LNCaP clone FGC (cell line): ENCODE measurements around the gene MARVELD2.

Experiments
- DNase-seq: peaks from one replicate; pipeline ENCODE4 v3.0.0-alpha.2; 2011; ENCODE audit warnings: low read depth
- H3K4me3 ChIP-seq: 2 replicates; pipeline ENCODE4 v1.5.1; 2011; ENCODE audit warnings: mild to moderate bottlenecking, low read depth, low read length, control low read depth
- CTCF ChIP-seq: IDR thresholded peaks from 2 replicates; pipeline ENCODE4 v1.5.1; 2012; ENCODE audit warnings: mild to moderate bottlenecking; ENCODE audit not compliant: control insufficient read depth, insufficient read depth; ENCODE audit errors: extremely low read depth

The MARVELD2 gene

GRCh38 chr5:69374911-69375446 is 39.9 kb upstream of the MARVELD2 start:
- H3K4me3 ChIP-seq: no peak overlapping the region
- no peak for TF ChIP-seq CTCF
- DNase-seq: no peak

GRCh38 chr5:69378376-69378775 is 36.5 kb upstream of the MARVELD2 start:
- TF ChIP-seq CTCF: no peak
- no peak for DNase-seq

GRCh38 chr5:69404659-69405330 is 10.1 kb upstream of the MARVELD2 start:
- no peak for TF ChIP-seq CTCF
- DNase-seq: no peak
- H3K4me3 ChIP-seq: no peak overlapping the region

More at GRCh38 chr5:69378376-69378775, 36.5 kb upstream of the MARVELD2 start:
- no peak overlapping the region for H3K4me3 ChIP-seq

- TF ChIP-seq CTCF: no peak
- DNase-seq: no peak
- H3K4me3 ChIP-seq: peak overlapping the region; percentile 82
Measured at GRCh38 chr5:69415584-69415958, 655 bp downstream of the MARVELD2 start.

- peak overlapping the region; percentile 82 for H3K4me3 ChIP-seq
- no peak for DNase-seq
- TF ChIP-seq CTCF: no peak
Measured at GRCh38 chr5:69416180-69416579, 1.3 kb downstream of the MARVELD2 start.

GRCh38 chr5:69416699-69417098 is 1.8 kb downstream of the MARVELD2 start:
- no peak for DNase-seq
- peak overlapping the region; percentile 82 for H3K4me3 ChIP-seq
- no peak for TF ChIP-seq CTCF

- no peak for TF ChIP-seq CTCF
- no peak for DNase-seq
- no peak overlapping the region for H3K4me3 ChIP-seq
Measured at GRCh38 chr5:69418554-69418953, 3.6 kb downstream of the MARVELD2 start.
